Measurements from ENCODE around the gene ANKRD42. TPM values are rescaled to one million over a fixed set of nuclear protein-coding genes. Genes with fewer than 3 reads are reported as not detected.

ANKRD42 gene
- total RNA-seq, 4 donors from 2014 or later = 25.8 to 31.3 (median 30.1) TPM

DNA sequence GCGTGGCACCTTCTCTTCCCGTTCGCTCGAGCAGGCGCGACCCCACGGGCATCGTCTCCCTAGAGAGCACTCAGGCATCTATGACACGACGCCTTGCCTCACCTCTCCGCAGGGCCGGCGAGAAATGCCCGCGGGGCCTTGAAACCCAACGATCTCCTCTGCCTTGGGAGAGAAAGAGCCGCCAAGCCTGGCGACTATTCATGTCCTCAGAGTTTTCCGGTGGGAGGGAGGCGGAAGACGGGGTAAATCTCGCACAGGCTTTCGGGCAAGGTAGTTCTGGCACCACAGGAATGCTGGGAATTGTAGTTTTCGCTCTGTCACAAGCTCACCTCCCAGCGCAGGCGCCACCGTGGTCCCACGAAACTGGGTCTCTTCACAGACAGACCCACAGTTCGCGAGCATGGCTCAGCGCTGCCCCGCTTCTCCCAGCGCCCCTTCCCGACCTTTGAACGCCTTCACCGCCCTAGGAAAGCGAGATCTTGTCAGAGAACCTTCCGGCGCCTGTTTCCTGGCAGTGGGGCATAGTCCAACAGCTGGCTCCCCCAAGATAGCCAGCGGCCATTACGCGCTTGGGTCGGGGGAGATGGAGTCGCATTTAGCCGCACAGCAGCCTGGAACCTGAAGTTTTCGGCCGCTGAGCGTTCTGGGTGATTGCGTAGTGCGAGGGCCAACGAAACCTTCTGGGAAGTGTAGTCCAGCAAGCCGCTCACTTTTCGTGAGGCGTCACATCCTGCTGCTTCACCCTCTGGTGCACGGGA lies 92.4 kb downstream of the ANKRD42 start, which contains the start of gene CCDC90B:
TSS of gene CCDC90B (minus strand) at position 597 of the 758 bp plus-strand sequence. CDS start at position 202, 395 bp downstream.
- Histone ChIP-seq H3K4me1 (peaks cover 17 to 25% of the 10 kb centered on the region in 2 donors), H3K36me3 (no peaks in the 10 kb centered on the region), H3K9me3 (no peaks in the 10 kb centered on the region), H3K4me3 (replicated peaks in 1 of 3) (peak within 1 kb of the TSS; percentile 9 to 85 (median 83)), H3K27ac (peak within 1 kb of the TSS; percentile 98 to 99 (median 99)), H3K27me3 (no peaks in the 10 kb centered on the region)
- TF ChIP-seq CTCF (IDR thresholded peaks at IDR 0.05) = peak in 2 of 6 experiments; percentile 11 to 36
- peak; percentile 53 to 92 for TF ChIP-seq POLR2A (IDR thresholded peaks at IDR 0.05)
- WGBS, 2 donors = 0% methylated on average over 21 to 44 of the region's 55 CpGs
- peak; percentile 96 to 97 for DNase-seq
- intact Hi-C loops (cut with DNase I) = loop anchor here (10.0 kb wide), 1 partner anchor 111 kb away; no protein-coding TSS in a partner anchor

DNA sequence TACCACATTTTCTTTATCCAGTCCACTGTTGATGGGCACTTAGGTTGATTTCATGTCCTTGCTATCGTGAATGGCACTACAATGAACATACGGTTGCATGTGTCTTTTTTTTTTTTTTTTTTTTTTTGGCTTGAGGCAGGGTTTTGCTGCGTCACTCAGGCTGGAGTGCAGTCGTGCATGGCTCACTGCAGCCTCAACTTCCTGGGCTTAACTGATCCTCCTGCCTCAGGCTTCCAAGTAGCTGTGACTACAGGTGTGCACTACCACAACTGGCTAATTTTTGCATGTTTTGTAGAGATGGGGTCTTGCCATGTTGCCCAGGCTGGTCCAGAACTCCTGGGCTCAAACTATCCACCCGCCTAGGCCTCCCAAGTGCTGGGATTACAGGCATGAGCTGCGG lies 94.1 kb downstream of the ANKRD42 start:
- Histone ChIP-seq H3K27ac (no peak overlapping the region), H3K36me3 (no peaks in the 10 kb centered on the region), H3K9me3 (no peaks in the 10 kb centered on the region), H3K4me1 (peaks cover 16 to 24% of the 10 kb centered on the region in 2 donors), H3K27me3 (no peaks in the 10 kb centered on the region), H3K4me3 (replicated peaks in 1 of 3) (no peak overlapping the region)
- 94 to 95% methylated on average over 6 of the region's 6 CpGs for WGBS, 2 donors
- TF ChIP-seq POLR2A (IDR thresholded peaks at IDR 0.05) = no peak
- no peak for TF ChIP-seq CTCF (IDR thresholded peaks at IDR 0.05)
- no peak for DNase-seq
- intact Hi-C loops (cut with DNase I) = loop anchor here (10.0 kb wide), 1 partner anchor 113 kb away; no protein-coding TSS in a partner anchor

DNA sequence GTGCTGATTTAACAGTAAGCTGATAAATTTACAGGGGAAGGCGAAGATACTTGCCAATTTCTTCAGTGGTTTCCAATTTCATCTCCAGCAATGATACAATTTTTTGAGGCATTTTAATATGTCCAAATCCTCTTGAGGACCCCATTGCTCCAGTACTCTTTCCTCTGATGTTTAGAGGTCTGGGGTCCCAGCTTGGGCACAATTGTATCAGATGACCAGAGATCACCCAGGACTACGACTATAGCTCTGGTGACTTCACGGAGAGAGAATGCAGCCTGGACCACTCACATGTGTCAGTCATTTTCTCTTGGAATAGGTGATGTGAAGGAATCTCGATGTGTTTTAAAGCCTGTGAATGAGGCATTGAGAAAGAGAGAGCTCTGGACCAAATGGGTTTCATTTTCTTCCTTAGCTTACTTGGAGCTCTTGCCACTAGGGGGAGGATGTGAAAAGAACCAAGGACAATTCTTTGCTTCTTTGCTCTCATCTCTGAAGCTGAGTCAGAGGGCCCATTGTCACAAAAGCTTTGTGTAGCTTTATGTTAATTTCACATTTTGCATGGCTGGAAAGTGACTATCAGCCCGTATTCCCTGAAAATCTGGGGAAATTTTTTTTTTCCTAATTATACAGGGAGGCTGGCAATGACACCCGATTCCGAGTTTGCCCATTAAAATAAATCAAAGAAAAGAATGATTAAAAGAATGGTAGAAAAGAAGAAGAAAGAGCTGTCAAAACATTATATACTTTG lies 99.4 kb downstream of the ANKRD42 start:
- intact Hi-C loops (cut with DNase I) = loop anchor here (10.0 kb wide), 2 partner anchors 442 to 522 kb away; no protein-coding TSS in a partner anchor
- WGBS, 2 donors = 48 to 49% methylated on average over 7 of the region's 7 CpGs

DNA sequence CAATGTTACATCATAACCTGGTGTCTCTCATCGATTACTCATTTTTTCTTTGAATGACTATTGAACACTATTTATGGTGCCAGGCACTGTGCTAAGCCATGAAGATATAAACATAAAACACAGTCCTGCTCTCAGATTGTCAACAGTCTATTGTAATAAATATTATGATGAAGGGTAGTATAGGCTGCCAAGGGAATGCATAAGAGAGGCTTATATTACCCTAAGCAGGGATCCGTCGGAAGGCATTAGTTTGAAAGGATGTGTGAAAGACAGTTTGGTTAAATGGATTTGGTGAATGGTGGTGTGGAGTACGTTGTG lies 99.9 kb downstream of the ANKRD42 start:
- 84 to 92% methylated on average over 4 of the region's 4 CpGs for WGBS, 2 donors
- Histone ChIP-seq H3K36me3 (no peaks in the 10 kb centered on the region), H3K4me1 (no peaks in the 10 kb centered on the region), H3K27ac (no peak overlapping the region), H3K9me3 (no peaks in the 10 kb centered on the region), H3K27me3 (no peaks in the 10 kb centered on the region), H3K4me3 (replicated peaks in 1 of 3) (no peak overlapping the region)
- intact Hi-C loops (cut with DNase I) = loop anchor here (10.0 kb wide), 2 partner anchors 441 to 521 kb away; no protein-coding TSS in a partner anchor
- no peak for TF ChIP-seq CTCF (IDR thresholded peaks at IDR 0.05)
- TF ChIP-seq POLR2A (IDR thresholded peaks at IDR 0.05) = no peak
- DNase-seq = no peak

More for the DNA sequence above, 99.4 kb downstream of the ANKRD42 start:
- peak; percentile 11 to 20 for DNase-seq
- Histone ChIP-seq H3K4me1 (no peaks in the 10 kb centered on the region), H3K27ac (no peak overlapping the region), H3K36me3 (no peaks in the 10 kb centered on the region), H3K27me3 (no peaks in the 10 kb centered on the region), H3K4me3 (replicated peaks in 1 of 3) (no peak overlapping the region), H3K9me3 (no peaks in the 10 kb centered on the region)
- TF ChIP-seq CTCF (IDR thresholded peaks at IDR 0.05) = peak; percentile 54 to 83 (median 76)
- no peak for TF ChIP-seq POLR2A (IDR thresholded peaks at IDR 0.05)

Measured in thyroid gland (tissue), 4 donors.